PC-3 (cell line): ENCODE measurements around the gene CDH4. TPM values are rescaled to one million over a fixed set of nuclear protein-coding genes. Genes with fewer than 3 reads are reported as not detected.

Experiments used
- ATAC-seq: fragments of 200-7000 bp; cut with Tn5 transposase; 2 replicates; pipeline ENCODE4 v1.9.1; 2020; ENCODE audit warnings: mild to moderate bottlenecking, moderate library complexity
- BruUV-seq: library from RNA; stranded (reverse); fragments of 400-500 nt; replicated peaks from 2 replicates; lab custom pipeline; 2021; lab: Mats Ljungman, UMichigan
- CTCF ChIA-PET: fragments of 300-600 bp; sonication (Branson Sonifier 250); formaldehyde crosslinking; loops from one replicate; lab custom pipeline; 2022; ENCODE audit warnings: antibody characterized with exemption; lab: Charles Lee
- POLR2A ChIA-PET: fragments of 300-600 bp; sonication (Branson Sonifier 250); formaldehyde crosslinking; loops from one replicate; lab custom pipeline; 2022; ENCODE audit warnings: antibody characterized with exemption; ENCODE audit not compliant: unreplicated experiment; lab: Charles Lee
- DNase-seq: peaks from one replicate; pipeline ENCODE4 v3.0.0-alpha.2; 2015
- H2AFZ ChIP-seq: fragments of 300-600 bp; sonication (generic); 2 replicates; pipeline ENCODE4 v1.6.0; 2016; ENCODE audit warnings: antibody characterized with exemption, low read length
- H3F3A ChIP-seq: fragments of 300-600 bp; sonication (generic); one replicate; pipeline ENCODE4 v1.6.0; 2017; ENCODE audit warnings: antibody characterized with exemption, low read length, control low read depth, mild to moderate bottlenecking; ENCODE audit not compliant: unreplicated experiment
- H3K27ac ChIP-seq: fragments of 300-600 bp; sonication (generic); 2 replicates; pipeline ENCODE4 v1.5.1; 2016; ENCODE audit warnings: mild to moderate bottlenecking, low read length
- H3K27me3 ChIP-seq: fragments of 300-600 bp; sonication (generic); 2 replicates; pipeline ENCODE4 v1.6.1; 2016; ENCODE audit warnings: low read length, mixed read lengths
- H3K36me3 ChIP-seq: fragments of 300-600 bp; sonication (generic); 2 replicates; pipeline ENCODE4 v1.6.1; 2016; ENCODE audit warnings: low read depth, mixed run types, low read length, mixed read lengths
- H3K4me1 ChIP-seq: fragments of 300-600 bp; sonication (generic); 2 replicates; pipeline ENCODE4 v1.5.1; 2016; ENCODE audit warnings: low read length; ENCODE audit not compliant: insufficient read depth
- H3K4me2 ChIP-seq: fragments of 300-600 bp; sonication (generic); 2 replicates; pipeline ENCODE4 v1.6.0; 2016; ENCODE audit warnings: low read length
- H3K4me3 ChIP-seq: fragments of 300-600 bp; sonication (generic); 2 replicates; pipeline ENCODE4 v1.5.1; 2016; ENCODE audit warnings: mild to moderate bottlenecking, low read length, mixed read lengths
- H3K79me2 ChIP-seq: fragments of 300-600 bp; sonication (generic); 2 replicates; pipeline ENCODE4 v1.6.1; 2017; ENCODE audit warnings: low read length, mixed read lengths
- H3K9ac ChIP-seq: fragments of 300-600 bp; sonication (generic); 2 replicates; pipeline ENCODE4 v1.6.0; 2016; ENCODE audit warnings: mild to moderate bottlenecking, low read length
- H3K9me2 ChIP-seq: fragments of 300-600 bp; sonication (generic); replicated peaks from 2 replicates; pipeline ENCODE4 v1.6.1; 2016; ENCODE audit warnings: mixed run types, low read length, mixed read lengths
- H3K9me3 ChIP-seq: fragments of 300-600 bp; sonication (generic); 2 replicates; pipeline ENCODE4 v1.6.1; 2016; ENCODE audit warnings: low read length, mixed read lengths
- H4K20me1 ChIP-seq: fragments of 300-600 bp; sonication (generic); 2 replicates; pipeline ENCODE4 v1.6.1; 2016; ENCODE audit warnings: low read length, mixed read lengths
- CTCF ChIP-seq: fragments of 300-600 bp; sonication (generic); conservative IDR thresholded peaks from 2 replicates; pipeline ENCODE4 v1.5.1; 2017; ENCODE audit warnings: antibody characterized with exemption, low read depth, mild to moderate bottlenecking, low read length
- EZH2 ChIP-seq: fragments of 300-600 bp; sonication (generic); IDR thresholded peaks from one replicate; pipeline ENCODE4 v1.6.1; 2017; ENCODE audit warnings: antibody characterized with exemption, mild to moderate bottlenecking, low read length; ENCODE audit not compliant: unreplicated experiment
- EZH2phosphoT487 ChIP-seq: fragments of 300-600 bp; sonication (generic); IDR thresholded peaks from 2 replicates; pipeline ENCODE4 v1.6.1; 2018; ENCODE audit warnings: mild to moderate bottlenecking, antibody characterized with exemption, low read length, borderline replicate concordance
- intact Hi-C: fragments of 100-400 bp; cut with micrococcal nuclease; formaldehyde crosslinking; loops from 2 replicates; pipeline ENCODE4 v1.9.0; 2023
- total RNA-seq: library from RNA; depleted of rRNA; stranded (reverse); fragments of >200 nt; gene quantifications from 2 replicates; pipeline ENCODE4 v1.2.3, GENCODE V29; 2014

The CDH4 gene
- total RNA-seq, 1 experiment from 2014 or later: not detected

- DNase-seq (no peak), ATAC-seq (no peak)
- Histone ChIP-seq H3K36me3 (no peaks in the 10 kb centered on the region), H3K4me1 (no peaks in the 10 kb centered on the region), H3K9me3 (peaks cover 4% of the 10 kb centered on the region; the same call in 1 of the 2 replicates), H4K20me1 (no peaks in the 10 kb centered on the region), H3K9me2 (no peaks in the 10 kb centered on the region), H3K27ac (no peak overlapping the region), H3K9ac (no peak overlapping the region), H2AFZ (no peak overlapping the region), H3K4me2 (no peak overlapping the region), H3K79me2 (no peaks in the 10 kb centered on the region), H3K4me3 (no peak overlapping the region), H3F3A (no peaks in the 10 kb centered on the region), H3K27me3 (peaks cover 98% of the 10 kb centered on the region)
- no TSS peak for BruUV-seq
- intact Hi-C loops: no loop called here
- ChIA-PET POLR2A (no interaction called here), CTCF (no interaction called here)
- TF ChIP-seq EZH2 (no peak), CTCF (no peak), EZH2phosphoT487 (no peak)
Observed at GRCh38 chr20:61873651-61874420, 621.8 kb downstream of the CDH4 start.

DNA sequence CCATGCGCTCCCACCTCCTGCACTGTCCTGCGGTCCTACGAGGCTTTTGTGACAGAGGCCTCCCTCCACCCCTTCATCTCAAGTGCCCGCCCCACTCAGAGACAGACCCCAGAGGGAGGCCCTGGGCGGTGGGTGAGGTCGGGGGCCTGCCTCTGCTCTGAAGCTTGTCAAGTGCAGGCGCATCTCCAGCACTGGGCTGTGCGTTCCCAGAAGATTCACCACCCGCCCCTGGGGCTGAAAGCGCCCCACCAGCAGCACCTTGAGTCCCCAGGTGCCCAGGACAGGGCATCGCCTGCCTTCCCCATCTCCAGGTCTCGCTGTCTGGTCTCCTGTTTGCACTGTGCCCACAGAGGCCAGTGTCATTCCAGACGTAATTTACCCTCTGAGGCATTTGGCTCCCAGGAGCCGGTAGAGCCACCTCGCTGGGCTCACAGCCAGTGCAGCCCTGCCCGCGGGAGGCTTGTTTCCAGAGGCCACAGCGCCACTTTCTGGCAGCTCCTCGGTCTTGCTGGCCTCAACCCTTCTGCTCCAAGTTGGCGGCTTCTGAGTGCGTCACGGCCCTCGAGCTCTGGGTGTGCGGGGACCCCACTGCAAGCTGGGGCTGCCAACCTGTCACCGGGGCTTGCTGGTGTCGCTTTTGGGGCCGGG, 622.5 kb downstream of the CDH4 start:
- ATAC-seq (peak; percentile 57), DNase-seq (peak; percentile 75)
- Histone ChIP-seq H3K36me3 (no peaks in the 10 kb centered on the region), H3K4me3 (no peak overlapping the region), H3K9ac (no peak overlapping the region), H2AFZ (no peak overlapping the region), H3K4me2 (no peak overlapping the region), H3F3A (no peaks in the 10 kb centered on the region), H4K20me1 (no peaks in the 10 kb centered on the region), H3K27ac (no peak overlapping the region), H3K9me2 (no peaks in the 10 kb centered on the region), H3K4me1 (no peaks in the 10 kb centered on the region), H3K9me3 (peaks cover 4% of the 10 kb centered on the region; the same call in 1 of the 2 replicates), H3K79me2 (no peaks in the 10 kb centered on the region), H3K27me3 (peaks cover 98% of the 10 kb centered on the region)
- CTCF ChIA-PET: no interaction called here
- BruUV-seq: no TSS peak
- no peak for TF ChIP-seq EZH2phosphoT487
- TF ChIP-seq CTCF: peak; percentile 59
- intact Hi-C loops: no loop called here
- POLR2A ChIA-PET: no interaction called here
